GM19438 (cell line): ENCODE data around the gene HSPB7.
"Not testable (repeated sequence)": the region's sequence is repeated elsewhere in the genome, so short reads cannot be mapped to it uniquely, and the experiment has no call there.

Experiments used
- ATAC-seq: cut with Tn5 transposase; IDR thresholded peaks from one replicate; pipeline ENCODE4 v1.9.1; 2021; ENCODE audit warnings: low read depth; ENCODE audit not compliant: unreplicated experiment

HSPB7 gene

DNA sequence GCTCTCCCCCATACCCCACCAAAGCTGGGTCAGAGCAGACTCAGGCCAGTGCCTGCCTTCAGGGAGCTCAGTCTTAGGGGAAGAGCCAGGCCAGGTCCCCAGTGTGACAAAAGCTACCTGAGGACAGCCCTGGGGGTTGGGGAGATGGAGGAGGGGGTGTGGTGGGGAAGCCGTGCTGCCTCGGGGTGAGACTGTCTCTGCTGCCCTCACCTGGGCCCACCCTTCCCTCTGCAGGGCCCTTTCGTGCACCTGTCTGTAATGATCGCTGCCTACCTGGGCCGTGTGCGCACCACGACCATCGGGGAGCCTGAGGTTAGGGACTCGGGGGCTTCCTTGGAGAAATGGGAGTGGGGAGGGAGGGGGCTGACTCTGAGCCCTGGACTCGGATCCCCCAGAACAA is 8.5 kb upstream of the HSPB7 start:
- not testable (repeated sequence) for ATAC-seq

DNA sequence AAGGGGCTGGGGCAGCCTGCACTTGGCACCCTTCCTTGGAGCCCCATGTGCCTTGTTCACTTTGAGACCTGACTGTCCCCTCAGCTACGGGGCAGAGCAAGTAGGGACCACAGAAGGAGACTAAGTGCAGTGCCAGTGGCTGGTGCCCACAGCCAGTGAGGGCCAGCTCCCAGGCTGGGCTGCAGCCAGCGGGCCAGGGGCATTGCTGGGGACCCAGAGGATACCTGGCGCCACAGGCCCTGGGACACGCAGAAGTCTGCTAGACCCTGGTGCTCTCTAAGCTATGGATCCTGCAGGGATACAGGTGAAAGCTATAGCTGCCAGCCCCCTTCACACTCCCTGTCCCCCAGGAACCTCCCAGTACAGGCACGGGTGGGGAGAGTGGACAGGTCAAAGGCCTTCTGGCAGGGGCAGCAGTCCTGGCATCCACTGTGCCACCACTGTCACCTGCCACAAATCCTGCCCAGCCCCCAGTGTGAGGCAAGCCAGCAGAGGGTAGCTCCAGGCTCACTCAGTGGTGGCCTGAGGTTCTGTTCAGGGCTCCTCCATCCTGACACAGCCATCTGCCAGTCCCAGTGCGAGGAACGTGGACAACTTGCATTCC is 5.3 kb upstream of the HSPB7 start:
- no peak for ATAC-seq

DNA sequence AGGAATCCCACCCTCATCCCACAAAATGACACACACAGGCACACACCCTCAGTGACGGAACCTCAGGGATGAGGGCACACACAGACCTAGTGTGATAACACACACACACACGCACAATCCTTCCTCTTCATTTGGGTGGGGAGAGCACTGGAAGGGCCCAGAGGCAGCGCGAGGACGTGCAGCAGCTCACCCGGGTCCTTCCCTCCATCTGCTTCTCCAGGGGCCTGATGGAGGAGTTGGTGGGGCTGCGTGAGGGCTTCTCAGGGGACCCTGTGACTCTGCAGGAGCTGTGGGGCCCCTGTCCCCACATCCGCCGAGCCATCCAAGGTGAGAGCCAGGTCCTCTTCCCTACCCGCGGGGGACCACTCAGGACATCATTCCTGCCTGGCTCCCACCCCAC is 4.5 kb upstream of the HSPB7 start:
- ATAC-seq = no peak

DNA sequence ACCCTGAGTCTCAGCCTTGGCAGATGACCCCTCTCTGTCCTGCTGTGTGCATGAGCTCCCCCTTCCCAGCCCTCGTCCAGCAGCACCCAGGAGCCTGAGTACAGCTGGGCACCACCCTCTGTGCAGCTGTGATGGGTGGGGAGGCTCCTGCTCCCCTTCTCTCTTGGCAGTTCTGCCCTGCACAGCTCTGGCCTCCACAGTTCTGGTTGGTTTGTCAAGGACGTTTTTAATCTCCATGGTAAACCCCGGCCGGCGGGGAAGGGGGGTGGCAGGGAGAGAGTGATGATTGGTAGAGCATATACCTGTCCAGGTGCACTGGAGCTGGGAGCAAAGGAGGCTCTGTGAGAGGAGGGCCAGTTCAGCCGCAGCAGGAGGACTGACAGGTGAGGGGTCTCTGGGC is 3.8 kb upstream of the HSPB7 start, which contains the start of gene CLCNKA:
CLCNKA (plus strand) TSS at position 356 of the 400 bp plus-strand sequence. CDS start 584 bp downstream, outside the sequence.
- ATAC-seq = no peak

DNA sequence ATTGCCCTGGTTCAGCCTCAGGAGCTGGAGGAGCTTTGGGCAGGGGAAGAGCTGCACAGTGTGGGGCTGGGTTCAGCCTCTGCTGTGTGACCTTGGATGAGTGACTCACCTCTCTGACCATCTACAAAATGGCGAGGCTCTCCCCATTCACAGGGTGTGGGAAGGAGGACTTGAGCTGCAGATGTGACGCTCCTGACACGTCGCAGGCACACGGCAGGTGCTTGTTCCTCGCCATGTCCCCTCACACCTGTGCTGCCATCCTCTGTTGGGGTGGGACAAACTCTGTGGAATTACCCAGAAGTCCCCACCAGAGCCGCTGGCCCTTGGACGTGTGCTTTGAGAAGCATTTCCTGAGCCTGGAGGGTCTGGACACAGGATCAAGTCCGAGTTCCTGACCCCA is 3.0 kb upstream of the HSPB7 start:
- not testable (repeated sequence) for ATAC-seq

GRCh38 chr1:16020325-16020724 is 2.5 kb upstream of the HSPB7 start:
- ATAC-seq = no peak

- ATAC-seq = no peak
Observed at GRCh38 chr1:16019644-16020277, 1.9 kb upstream of the HSPB7 start.

DNA sequence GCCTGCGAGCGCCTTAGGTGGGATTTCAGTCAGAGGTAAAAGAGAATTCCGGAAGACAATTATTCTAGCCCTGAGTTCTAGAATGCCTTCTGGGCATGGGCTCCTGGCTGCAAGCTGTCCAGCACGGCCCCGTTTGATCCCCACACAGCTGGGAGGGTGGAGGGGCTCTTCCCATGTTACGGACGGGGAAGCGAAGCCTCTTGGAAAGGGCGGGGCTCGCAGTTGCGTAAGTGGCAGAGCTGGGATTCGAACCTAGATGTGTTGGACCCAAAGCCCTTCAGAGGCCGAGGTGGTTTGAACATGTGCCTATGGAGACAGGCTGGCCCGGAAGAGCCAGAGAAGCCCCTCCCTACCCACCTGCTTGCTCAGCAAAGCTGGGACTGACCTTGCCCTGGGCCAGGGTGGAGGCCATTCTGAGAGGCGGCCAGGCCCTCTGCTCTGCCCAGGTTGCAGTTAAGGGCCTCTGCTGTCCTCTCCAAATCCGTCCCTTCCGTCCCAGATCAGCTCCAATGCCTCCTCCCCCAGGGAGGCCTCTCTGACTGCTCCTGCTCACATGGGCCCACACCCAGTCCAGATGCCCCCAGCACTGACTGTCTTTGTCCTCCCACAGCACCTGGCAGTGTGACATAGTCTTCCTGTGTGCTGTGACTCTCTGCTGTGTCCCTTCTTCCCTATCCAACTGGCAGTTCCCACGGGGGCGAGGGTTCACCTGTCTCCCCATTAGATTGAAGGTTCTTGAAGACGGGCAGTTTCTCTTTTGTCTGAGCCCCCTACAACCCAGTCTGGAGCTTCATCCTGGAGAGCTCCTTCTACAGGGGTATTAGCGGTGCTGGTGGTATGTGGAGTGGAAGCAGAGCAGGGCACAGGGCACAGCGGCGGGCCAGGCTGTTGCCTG is 1.2 kb upstream of the HSPB7 start:
- no peak for ATAC-seq

DNA sequence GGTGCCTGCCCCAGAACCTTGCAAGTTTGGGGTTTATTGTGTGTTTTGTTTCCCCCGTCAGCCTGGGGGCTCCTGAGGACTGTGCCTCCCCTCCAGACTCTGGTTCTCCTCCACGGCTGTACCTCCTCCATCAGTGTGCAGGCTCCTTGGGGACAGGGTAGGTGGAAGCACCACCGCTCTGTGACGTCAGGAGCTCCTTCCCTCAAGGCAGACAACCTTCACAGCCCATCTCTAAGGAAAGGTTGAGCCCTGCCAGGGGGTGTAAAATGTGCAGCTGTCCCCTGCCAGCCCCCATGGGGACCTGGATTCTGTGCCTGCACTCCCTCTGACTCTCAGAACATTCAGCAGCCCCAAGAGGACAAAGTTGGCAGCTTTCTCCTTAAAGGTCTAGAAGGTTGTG is 465 bp upstream of the HSPB7 start:
- ATAC-seq = no peak

DNA sequence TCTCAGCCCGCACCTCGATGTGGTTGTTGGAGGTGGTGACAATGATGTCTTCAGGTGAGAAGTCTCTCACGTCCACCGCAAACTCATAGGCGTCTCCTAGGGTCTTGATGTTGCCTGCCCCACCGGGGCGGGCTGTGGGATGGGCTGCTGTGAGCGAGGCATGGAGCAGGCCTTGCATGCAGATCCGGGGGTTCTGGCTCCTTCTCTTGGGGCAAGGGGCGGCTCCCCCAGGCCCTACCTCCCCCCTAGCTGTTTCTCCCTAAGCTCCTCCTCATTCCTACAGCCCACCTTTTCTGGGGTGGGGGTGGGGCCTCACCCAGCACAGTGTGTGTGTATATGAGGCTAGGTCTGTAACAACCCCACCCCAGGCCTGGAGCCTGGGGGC is 775 bp downstream of the HSPB7 start:
- ATAC-seq = no peak

- ATAC-seq = no peak
Observed at GRCh38 chr1:16015960-16016901, 1.6 kb downstream of the HSPB7 start.

DNA sequence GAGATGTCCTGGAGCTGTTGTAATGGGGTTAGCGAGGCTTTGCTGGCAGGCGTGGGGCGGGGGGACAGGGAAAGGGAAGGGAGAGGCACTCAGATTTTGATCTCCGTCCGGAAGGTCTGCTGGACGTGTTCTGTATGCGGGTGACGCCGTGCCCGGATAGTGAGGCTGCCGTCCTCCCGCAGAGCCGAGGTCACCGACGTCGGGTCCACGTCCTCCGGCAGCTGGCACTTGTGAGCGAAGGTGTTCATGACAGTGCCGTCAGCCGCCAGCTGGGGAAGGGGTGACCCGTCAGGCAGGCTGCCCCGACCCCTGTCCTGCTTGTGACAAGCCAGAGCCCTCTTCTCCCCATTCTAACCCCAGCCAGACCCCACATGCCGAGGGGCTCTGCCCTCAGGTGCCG is 2.4 kb downstream of the HSPB7 start:
- ATAC-seq = no peak

DNA sequence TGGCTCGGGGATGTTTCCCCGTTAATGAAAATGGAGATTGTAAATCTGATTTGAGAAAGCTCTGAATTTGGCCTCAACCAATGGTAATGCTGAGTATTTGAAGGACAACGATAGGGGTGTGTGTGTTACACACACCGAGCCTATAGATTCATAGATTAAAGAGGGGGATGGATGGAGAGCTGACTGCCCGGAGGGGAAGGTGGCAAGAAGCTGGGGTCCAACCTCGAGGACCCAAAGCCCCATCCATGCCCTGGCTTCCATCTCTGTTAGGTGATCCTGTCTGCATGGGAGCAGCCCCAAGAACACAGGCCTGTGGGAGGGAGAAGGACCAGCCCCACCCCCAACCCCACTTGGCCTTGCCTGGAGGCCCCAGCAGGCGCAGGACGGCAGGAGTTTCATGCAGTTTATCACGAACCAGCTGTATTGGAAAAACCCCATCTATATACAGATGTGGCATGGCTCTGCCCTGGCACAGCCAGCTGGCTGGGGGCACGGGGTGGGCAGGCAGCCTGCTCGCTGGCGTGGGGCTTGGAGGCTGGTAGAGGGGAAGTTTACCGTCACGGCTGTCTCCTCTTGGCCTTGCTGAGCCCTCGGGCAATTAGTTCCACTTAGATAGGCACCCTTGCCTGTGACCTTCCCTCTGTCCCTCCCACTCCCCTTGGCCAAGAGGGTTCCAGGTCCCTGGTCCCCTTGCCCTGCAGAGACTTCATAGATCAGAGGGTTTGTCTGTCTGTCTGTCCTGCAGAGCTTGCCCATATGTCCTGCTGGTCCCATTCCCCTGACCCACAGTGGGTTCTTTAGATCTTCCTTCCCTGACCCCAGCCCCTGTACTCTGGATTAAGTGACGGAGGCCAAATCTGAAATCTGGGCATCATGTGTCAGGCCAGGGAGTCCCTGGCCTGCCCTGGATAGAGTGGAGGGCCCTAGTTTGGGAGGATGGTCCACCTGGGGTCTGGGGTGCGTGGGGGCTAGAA is 3.0 kb downstream of the HSPB7 start:
- ATAC-seq = no peak

GRCh38 chr1:16013908-16014258 is 4.0 kb downstream of the HSPB7 start:
- ATAC-seq = no peak

GRCh38 chr1:16013220-16013907 is 4.5 kb downstream of the HSPB7 start:
- no peak for ATAC-seq

DNA sequence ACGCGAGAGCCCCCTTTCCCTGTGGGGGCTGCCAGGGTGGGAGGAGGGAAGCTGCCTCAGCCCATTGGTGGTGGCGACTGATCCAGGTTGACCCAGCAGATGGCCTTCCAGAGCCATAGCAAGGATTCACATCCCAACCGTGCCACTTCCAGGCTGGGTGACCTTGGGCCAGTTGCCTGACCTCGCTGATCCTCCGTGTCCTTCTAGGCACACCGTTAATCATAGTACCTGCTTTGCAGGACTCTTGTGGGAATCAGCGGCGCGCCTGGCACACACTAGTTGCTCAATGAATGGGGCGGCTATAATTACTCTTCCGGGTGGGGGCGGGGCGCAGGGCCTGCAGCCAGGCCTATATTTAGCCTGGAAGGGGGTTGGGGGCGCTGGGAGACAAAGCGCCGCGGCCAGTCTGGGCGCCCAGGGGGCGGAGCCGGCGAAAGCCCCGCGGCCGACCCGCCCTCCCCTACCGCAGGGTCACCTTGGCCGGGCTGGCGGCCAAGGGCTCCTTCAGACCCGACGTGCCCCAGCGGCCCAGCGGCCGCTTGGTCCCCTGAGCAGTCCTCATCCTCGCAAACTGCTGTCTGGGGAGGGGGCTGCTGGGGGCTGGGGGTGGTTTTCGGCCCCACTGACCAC is 5.1 kb downstream of the HSPB7 start:
- ATAC-seq = no peak

DNA sequence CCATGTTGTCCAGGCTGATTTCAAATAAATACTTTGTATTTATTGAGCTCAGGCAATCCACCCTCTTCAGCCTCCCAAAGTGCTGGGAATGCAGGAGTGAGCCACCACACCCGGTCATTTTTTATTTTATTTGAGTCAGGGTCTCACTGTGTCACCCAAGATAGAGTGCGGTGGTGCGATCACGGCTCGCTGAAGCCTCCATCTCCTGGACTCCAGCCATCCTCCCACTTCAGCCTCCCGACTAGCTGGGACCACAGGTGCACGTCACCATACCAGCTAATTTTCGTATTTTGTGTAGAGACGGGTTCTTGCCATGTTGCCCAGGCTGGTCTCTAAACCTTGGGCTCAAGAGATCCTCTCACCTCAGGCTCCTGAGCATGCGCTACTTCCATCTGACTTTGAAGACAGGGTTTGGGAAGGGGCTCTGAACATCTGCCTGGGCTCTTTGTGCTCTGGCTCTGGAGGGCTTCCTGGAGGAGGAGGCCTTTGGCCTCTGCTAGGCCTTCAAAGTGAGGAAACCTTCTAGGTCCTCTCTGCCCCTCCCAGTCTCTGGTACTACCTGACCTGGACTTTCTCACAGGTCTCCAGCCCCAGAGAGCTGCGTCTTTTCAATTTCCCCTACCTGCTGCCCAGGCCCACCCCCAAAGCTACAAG is 5.8 kb downstream of the HSPB7 start:
- no peak for ATAC-seq

DNA sequence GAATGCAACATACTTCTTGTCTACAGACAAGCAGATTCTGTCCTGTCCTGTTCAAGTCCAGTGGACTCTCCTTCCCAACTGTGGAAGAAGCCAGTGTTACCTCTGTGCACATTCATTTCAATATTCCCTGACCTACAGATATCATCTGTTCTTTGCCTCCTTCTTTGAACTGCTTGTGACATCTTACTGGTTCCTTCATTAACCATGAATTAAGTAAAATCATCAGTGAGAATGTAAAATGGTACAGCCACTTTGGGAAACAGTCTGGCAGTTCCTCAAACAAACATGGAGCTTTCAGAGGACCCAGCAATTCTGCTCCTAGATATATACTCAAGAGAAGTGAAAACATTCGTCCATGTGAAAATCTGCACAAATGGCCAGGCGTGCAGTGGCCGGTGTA is 7.0 kb downstream of the HSPB7 start:
- ATAC-seq = no peak
